IPS-20b (cell line): ENCODE measurements around the gene DTX2.
"Not testable (repeated sequence)": the region's sequence is repeated elsewhere in the genome, so short reads cannot be mapped to it uniquely, and the experiment has no call there.

Source experiments
- H3K27ac ChIP-seq: one replicate; pipeline ENCODE4 v1.5.1; 2013; ENCODE audit warnings: low read length
- H3K27me3 ChIP-seq: 2 replicates; pipeline ENCODE4 v1.6.1; 2013; ENCODE audit warnings: mild to moderate bottlenecking, low read length, inconsistent platforms; ENCODE audit not compliant: insufficient read depth
- H3K36me3 ChIP-seq: 2 replicates; pipeline ENCODE4 v1.6.1; 2013; ENCODE audit warnings: low read depth, mild to moderate bottlenecking, inconsistent platforms, low read length, moderate library complexity; ENCODE audit not compliant: insufficient read depth
- H3K4me1 ChIP-seq: 2 replicates; pipeline ENCODE4 v1.6.1; 2013; ENCODE audit warnings: mild to moderate bottlenecking, control low read depth, inconsistent platforms, low read length, moderate library complexity; ENCODE audit not compliant: insufficient read depth
- H3K4me3 ChIP-seq: 2 replicates; pipeline ENCODE4 v1.5.1; 2013; ENCODE audit warnings: mild to moderate bottlenecking, low read length, inconsistent platforms
- H3K9ac ChIP-seq: 2 replicates; pipeline ENCODE4 v1.6.1; 2013; ENCODE audit warnings: low read depth, mild to moderate bottlenecking, inconsistent platforms, low read length, moderate library complexity
- H3K9me3 ChIP-seq: 2 replicates; pipeline ENCODE4 v1.6.1; 2013; ENCODE audit warnings: mild to moderate bottlenecking, low read depth, low read length, inconsistent platforms; ENCODE audit not compliant: insufficient read depth

The DTX2 gene

DNA sequence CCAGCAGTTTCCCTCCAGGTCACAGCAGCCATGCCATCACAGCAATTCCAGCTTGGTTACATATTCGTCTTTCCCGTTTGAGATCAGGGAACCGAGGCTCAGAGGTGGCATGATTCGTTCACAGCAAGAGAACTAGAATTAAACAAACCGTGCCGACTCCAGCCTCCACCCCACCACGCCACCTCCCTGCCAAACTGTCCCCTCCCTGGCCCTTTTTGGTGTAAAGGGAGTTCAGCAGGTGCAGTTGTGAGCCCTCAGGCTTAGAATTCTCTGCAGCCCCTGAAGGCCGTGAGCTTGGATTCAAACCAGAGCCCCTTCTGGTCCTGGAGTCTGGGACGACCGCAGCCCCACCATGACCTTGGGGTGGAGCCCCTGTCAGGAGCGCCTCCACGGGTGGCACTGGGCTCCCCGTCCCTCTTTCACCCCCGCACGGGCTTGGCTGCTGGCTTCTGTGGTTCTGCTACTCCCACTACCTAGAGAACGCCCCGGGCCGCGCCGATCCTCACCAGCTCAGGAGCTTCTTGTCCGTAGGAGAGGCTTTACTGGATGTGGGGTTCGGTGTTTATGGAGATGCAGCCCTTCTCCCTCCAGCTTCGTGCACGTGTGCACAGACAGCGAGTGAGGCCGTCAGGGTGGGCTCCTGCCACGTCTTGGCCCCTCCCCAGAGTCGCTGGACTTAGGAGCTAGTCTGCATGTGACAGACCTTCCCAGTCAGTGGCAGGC is 37.9 kb downstream of the DTX2 start:
- H3K27ac ChIP-seq, H3K27me3 ChIP-seq, H3K36me3 ChIP-seq, H3K4me3 ChIP-seq, H3K9me3 ChIP-seq, H3K4me1 ChIP-seq, H3K9ac ChIP-seq: not testable (repeated sequence)

GRCh38 chr7:76499924-76500241 is 38.4 kb downstream of the DTX2 start:
- not testable (repeated sequence) for H3K36me3 ChIP-seq, H3K9ac ChIP-seq, H3K27ac ChIP-seq, H3K27me3 ChIP-seq, H3K9me3 ChIP-seq, H3K4me3 ChIP-seq, H3K4me1 ChIP-seq

GRCh38 chr7:76502224-76502623 is 40.7 kb downstream of the DTX2 start:
- H3K9ac ChIP-seq, H3K27ac ChIP-seq, H3K27me3 ChIP-seq, H3K9me3 ChIP-seq, H3K4me1 ChIP-seq, H3K4me3 ChIP-seq: not testable (repeated sequence)
- peaks cover 12% of the 10 kb centered on the region; the same call in 1 of the 2 replicates for H3K36me3 ChIP-seq

DNA sequence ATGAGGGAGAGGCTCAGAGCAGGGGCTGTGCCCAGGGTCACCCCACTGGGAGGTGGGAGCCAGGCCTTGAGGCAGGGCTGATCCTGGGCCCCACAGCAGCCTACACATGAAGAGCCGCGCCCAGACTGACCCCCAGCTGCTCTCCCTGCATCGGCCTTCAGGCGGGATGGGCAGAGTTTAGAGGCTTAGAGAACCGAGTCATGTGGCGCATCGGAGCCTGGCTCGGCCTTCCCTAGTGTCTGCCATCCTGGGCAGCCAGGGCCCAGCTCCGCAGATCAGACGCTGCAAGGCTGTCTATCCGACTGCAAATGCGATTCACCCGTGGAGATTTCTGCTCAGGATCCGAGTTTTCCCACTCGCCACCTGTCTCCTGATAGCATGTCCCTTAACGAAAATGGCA is 41.3 kb downstream of the DTX2 start:
- not testable (repeated sequence) for H3K9me3 ChIP-seq, H3K27ac ChIP-seq, H3K4me3 ChIP-seq, H3K27me3 ChIP-seq, H3K4me1 ChIP-seq, H3K9ac ChIP-seq
- peaks cover 12% of the 10 kb centered on the region; the same call in 1 of the 2 replicates for H3K36me3 ChIP-seq

DNA sequence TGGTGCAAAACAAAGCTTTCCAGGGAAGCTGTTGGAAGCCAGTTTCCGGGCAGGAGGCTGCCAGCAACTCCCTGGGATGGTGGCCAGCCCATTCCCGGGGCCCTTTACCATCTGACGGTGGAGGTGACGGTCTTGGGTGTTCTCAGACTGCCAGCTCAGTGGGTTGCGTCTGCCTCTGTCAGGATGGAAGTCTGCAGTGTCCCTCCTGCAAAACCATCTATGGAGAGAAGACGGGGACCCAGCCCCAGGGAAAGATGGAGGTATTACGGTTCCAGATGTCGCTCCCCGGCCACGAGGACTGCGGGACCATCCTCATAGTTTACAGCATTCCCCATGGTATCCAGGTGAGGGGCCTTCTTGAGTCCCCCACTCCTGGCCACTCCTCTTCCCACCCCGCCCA is 41.7 kb downstream of the DTX2 start:
- H3K9me3 ChIP-seq, H3K27ac ChIP-seq: not testable (repeated sequence)

DNA sequence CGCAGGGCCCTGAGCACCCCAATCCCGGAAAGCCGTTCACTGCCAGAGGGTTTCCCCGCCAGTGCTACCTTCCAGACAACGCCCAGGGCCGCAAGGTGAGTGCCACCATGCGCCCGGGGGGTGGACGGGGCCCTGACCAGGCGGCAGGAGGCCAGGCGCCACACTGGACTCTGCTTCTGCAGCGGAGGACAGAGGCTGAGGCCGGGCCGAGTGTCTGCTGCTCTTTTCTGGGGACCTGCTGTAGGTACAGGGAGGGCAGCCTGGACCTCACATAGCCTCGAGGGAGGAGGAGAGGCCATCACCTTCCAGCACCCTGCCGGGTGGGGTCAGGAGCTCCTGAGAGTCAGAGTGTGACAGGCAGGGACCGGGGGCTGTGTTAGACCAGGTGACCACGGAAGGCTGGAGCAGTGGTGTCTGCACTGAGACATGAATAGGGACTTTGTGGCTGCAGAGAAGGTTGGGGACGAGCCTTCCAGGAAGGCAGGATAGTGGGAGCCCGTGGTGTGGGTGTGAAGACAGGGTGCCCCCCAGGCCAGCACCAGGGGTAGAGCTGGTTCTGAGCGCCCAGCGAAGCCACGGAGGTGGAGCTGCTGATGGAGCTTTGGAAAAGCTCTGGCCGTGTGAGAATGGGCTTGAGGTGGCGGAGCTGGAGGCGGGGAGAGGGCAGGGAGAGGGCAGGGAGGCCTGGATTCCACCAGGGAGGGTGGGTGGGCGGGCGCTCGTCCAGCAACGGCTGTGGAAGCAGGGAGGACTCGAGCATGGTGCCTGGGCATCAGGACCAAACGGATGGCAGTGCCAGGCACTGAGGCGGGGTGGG is 43.0 kb downstream of the DTX2 start:
- H3K9ac ChIP-seq, H3K27me3 ChIP-seq, H3K4me3 ChIP-seq, H3K4me1 ChIP-seq, H3K9me3 ChIP-seq, H3K27ac ChIP-seq: not testable (repeated sequence)
- peaks cover 12% of the 10 kb centered on the region; the same call in 1 of the 2 replicates for H3K36me3 ChIP-seq

More for the DNA sequence above, 41.7 kb downstream of the DTX2 start:
- H3K27me3 ChIP-seq, H3K4me1 ChIP-seq, H3K9ac ChIP-seq, H3K4me3 ChIP-seq: not testable (repeated sequence)
- H3K36me3 ChIP-seq, result peaks cover 12% of the 10 kb centered on the region; the same call in 1 of the 2 replicates

GRCh38 chr7:76505168-76506080 is 43.9 kb downstream of the DTX2 start:
- H3K4me3 ChIP-seq, result no peak overlapping the region
- peaks cover 4% of the 10 kb centered on the region; the same call in 1 of the 2 replicates for H3K4me1 ChIP-seq
- no peaks in the 10 kb centered on the region for H3K27me3 ChIP-seq
- no peak overlapping the region for H3K27ac ChIP-seq
- no peak overlapping the region for H3K9ac ChIP-seq
- peaks cover 12% of the 10 kb centered on the region; the same call in 1 of the 2 replicates for H3K36me3 ChIP-seq
- no peaks in the 10 kb centered on the region for H3K9me3 ChIP-seq

GRCh38 chr7:76506081-76506440 is 44.6 kb downstream of the DTX2 start:
- Histone ChIP-seq H3K36me3 (peaks cover 12% of the 10 kb centered on the region; the same call in 1 of the 2 replicates), H3K9ac (no peak overlapping the region), H3K4me1 (peaks cover 4% of the 10 kb centered on the region; the same call in 1 of the 2 replicates), H3K27ac (no peak overlapping the region), H3K4me3 (no peak overlapping the region), H3K9me3 (no peaks in the 10 kb centered on the region), H3K27me3 (no peaks in the 10 kb centered on the region)

- H3K27me3 ChIP-seq, H3K9ac ChIP-seq, H3K9me3 ChIP-seq, H3K4me1 ChIP-seq, H3K4me3 ChIP-seq, H3K27ac ChIP-seq: not testable (repeated sequence)
- H3K36me3 ChIP-seq, result peaks cover 12% of the 10 kb centered on the region; the same call in 1 of the 2 replicates
Observed at GRCh38 chr7:76506643-76507042, 45.1 kb downstream of the DTX2 start.

DNA sequence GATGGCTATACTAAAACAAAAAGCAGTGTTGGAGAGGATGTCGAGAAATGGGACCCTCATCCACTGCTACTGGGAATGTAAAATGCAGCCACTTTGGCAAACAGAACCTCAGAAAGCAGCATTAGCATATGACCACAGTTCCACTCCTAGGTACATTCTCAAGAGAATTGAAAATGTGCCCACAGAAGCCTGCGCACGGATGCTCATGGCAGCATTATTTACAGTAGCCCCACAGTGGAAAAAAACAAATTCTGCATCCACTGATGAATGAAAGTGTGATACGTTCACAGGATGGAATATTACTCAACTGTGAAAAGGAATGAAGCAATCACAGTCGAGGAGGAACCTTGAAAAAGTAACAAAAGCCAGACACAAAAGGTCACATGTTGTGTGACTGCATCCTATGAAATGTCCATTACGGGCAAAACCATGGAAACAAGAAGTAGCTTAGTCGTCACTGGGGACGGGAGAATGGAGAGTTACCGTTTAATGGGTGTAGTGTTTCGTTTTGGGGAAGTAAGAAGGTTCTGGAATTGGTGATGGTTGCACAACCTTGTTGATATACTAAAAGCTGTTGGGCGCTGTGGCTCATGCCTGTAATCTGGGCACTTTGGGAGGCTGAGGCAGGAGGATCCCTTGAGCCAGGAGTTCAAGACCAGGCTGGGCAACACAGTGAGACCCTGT is 46.4 kb downstream of the DTX2 start:
- no peaks in the 10 kb centered on the region for H3K27me3 ChIP-seq
- no peak overlapping the region for H3K27ac ChIP-seq
- peaks cover 4% of the 10 kb centered on the region; the same call in 1 of the 2 replicates for H3K4me1 ChIP-seq
- no peaks in the 10 kb centered on the region for H3K9me3 ChIP-seq
- H3K9ac ChIP-seq, result no peak overlapping the region
- no peak overlapping the region for H3K4me3 ChIP-seq
- H3K36me3 ChIP-seq, result peaks cover 10% of the 10 kb centered on the region; the same call in 1 of the 2 replicates
